Ecto neural progenitor cell (in vitro differentiated cells): ENCODE measurements around the gene CTAGE6.
"Not testable (repeated sequence)": the region's sequence is repeated elsewhere in the genome, so short reads cannot be mapped to it uniquely, and the experiment has no call there.

Source experiments
- DNase-seq: peaks from one replicate; pipeline ENCODE4 v3.0.0-alpha.2; 2018; ENCODE audit warnings: low spot score

Gene CTAGE6

DNA sequence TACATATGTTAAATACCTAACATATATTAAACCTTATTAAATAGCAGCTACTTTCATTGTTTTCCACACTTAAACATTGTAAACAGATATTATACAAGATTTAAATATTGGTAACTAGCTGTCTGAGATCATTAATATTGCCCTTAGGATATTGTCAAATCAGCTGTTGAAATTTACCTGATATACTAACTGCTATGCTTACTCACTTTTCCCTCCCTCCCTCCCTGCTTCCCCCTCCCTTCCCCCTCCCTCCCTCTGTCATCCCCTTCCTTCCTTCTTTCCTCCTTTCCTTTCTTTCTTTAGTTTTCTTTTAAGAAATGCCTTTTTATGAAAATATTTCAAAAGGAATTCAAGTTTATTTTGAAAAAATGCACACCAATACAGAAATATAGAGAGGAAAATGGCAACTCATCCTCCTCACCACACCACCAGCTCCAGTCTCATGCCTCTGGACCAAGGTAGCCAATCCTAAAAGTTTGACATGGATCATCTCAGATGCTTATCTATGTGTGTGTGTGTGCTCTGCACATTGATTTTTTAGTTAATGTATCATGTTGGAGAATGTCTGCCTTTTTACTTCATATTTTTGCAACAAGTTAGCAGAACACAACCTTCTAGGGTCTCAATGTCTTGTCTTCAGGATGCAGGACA is 41.8 kb downstream of the CTAGE6 start:
- DNase-seq = not testable (repeated sequence)

DNA sequence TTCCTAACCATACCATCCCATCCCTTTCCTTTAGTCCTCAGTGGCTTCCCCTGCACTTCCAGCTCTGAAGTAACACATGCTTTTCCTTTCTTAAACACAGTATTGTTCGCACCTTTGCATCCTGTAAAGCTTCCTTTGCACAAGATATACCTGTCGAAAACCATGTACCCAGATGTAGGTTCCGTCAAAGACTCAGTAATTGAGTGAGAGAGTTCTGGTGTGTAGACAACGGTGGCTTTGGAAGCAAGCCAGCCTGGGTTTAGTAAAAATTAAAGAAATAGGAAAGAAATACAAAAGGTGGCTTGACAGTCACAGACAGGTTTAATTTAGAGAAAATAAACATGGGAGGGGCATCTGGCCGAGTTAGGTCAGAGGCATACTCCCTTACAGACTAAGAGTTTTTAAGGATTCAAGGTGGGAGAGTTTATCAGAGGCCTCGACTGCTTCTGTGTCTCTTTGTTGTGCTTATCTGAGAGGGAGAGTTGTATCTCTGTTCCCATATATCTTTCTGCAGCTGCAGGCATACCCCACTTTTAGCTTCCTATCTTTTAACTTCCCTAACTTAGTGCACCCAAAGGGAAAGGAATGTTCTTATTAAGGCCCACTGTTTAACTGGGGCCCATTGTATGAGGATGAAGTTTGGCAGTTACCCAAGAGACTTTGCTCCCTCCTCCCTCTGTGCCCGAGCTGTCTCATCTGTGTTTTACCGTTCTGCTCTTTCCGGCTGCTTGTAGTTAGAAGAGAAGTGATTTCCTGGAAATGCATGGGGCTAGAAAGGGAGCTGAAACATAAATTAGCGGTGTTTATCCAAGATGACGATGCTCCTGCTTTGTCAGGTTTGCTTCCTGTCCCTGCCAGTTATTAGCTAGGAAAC is 42.7 kb downstream of the CTAGE6 start:
- not testable (repeated sequence) for DNase-seq

DNA sequence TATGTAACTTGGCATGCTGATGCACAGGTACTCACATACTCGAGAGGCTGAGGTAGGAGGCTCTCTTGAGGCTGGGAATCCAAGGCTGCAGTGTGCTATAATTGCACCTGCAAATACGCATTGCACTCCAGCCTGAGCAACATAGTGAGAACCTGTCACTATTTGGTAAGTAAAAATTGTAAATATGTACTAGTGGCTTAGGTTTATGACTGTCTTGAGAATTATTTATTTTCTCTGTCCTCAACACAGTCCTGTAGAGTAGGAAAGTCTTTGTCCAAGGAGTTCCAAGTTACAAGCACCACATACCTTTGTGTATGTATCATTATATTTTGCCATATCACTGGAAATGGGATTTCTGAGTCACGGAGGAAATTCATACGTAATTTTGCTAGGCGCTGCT is 45.1 kb downstream of the CTAGE6 start:
- DNase-seq = not testable (repeated sequence)

DNA sequence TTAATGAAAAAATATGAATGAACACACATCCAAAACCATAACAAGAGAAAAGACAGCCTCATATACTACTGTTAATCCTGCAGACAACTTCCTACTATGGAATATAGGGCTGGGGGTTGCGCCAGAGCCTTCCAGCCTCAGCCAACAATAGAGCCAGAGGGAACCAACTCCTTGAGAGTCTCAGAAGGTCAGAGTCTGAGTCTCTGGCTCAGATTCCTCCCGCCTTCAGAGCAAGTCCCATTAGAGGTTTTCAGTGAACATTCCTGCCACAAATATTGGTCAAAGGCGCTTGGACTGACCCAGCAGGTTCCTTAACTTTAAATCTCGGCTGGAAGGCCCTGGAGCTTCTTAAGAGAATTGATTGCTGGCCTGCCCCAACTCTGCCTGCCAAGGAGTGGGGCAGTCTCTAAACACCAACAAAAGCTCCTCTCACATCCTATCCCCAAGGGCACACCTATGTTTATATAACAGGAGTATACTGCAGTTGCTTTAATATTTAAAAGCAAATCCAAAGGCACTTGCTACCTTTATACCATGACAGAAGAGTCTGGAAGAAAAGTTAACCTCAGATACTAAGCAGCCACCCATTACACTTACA is 45.7 kb downstream of the CTAGE6 start:
- DNase-seq = not testable (repeated sequence)

DNA sequence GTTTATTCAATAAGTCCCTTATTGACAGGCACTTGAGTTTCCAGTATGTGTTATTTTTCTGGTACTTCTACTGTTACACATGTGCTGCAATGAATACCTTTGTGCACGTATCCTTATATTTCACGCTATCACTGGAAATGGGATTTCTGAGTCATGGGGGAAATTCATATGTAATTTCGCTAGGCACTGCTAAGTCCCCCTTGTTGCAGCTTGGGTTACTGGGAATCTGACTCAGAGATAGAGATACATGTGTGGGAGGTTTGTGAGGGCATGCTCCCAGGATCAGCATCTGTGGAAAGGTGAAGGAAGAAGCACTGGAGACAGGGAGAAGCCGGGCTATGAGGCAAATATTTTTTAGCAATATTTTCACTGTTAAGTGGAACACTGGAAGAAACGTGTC is 47.6 kb downstream of the CTAGE6 start:
- DNase-seq = not testable (repeated sequence)
